ENCODE measurements around the gene HEPACAM.

The HEPACAM gene

DNA sequence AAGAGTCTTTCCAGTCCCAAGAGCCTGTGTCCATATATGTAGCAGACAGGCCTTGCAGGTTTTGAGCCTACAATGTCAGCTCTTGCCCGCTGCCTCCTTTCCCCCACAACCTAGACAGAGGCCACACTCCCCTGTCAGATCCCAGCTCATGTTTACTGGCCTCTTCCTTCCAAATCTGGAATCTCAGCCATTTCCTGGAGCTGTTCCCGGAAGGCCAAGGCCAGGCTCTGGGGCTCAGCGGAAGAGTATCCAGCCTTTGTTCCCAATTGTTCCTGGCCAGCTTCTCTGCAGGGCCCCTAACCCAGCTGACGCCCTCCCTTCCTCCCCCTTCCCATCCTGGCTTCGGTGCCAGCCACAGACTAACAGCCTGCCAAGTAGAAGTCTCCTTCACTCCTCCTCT lies 37.1 kb downstream of the HEPACAM start:
- TF ChIP-seq, protein P1, sequence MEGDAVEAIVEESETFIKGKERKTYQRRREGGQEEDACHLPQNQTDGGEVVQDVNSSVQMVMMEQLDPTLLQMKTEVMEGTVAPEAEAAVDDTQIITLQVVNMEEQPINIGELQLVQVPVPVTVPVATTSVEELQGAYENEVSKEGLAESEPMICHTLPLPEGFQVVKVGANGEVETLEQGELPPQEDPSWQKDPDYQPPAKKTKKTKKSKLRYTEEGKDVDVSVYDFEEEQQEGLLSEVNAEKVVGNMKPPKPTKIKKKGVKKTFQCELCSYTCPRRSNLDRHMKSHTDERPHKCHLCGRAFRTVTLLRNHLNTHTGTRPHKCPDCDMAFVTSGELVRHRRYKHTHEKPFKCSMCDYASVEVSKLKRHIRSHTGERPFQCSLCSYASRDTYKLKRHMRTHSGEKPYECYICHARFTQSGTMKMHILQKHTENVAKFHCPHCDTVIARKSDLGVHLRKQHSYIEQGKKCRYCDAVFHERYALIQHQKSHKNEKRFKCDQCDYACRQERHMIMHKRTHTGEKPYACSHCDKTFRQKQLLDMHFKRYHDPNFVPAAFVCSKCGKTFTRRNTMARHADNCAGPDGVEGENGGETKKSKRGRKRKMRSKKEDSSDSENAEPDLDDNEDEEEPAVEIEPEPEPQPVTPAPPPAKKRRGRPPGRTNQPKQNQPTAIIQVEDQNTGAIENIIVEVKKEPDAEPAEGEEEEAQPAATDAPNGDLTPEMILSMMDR (conservative IDR thresholded peaks at IDR 0.05) = no peak
- no peak overlapping the region for H3K27ac ChIP-seq

DNA sequence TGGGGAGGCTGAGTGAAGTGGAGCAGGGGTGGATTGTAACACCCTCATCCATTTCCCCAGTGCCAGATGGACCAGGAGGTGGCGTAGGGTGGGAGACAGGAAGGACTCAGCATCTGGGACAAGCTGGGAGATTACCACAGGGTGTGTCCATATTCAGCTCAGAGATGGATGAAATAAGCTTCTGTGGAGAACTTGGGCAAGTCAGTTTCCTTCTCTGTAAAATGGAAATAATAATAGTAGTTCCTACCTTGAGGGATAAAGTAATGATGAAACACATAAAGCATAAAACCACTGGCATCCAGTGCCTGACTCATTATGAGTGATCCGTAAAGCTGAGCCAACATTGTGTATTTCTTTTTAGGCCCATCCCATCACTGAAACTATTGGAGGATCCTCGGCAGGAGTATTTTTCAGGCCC lies 37.6 kb downstream of the HEPACAM start:
- TF ChIP-seq, protein P1 (conservative IDR thresholded peaks at IDR 0.05) = no peak
- H3K27ac ChIP-seq = no peak overlapping the region

DNA sequence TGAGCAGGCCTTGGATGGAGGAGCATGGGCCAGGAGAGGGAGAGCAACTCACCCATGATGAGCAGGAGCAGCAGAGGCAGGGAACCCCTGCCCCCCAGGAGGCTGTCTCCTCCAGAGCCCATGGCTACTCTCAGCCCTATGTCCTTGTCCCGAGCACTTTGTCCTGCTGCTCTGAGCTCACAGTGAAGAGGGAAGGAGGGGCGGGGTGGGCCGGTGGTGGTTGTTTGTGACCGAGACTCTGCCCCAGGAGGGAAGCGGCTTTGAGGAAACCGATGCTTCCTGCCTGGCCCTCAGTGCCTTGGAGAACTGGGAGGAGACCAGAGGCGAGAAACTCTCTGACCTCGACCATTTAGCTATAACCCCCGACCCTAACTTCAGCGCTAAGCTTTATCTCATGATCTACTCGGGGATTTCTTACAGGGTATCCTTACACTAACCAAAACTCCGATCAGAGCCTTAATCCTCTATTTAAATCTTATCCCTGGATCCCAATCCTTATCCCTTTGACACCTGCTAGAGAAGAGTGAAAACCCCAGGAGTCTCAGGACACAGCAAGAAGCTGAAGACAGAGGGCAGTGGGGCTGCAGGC lies 38.1 kb downstream of the HEPACAM start, which contains the start of gene ROBO4:
TSS of gene ROBO4 (minus strand) at position 192 of the 589 bp plus-strand sequence. CDS start at position 122, 70 bp downstream.
- no peak within 1 kb of the TSS for H3K27ac ChIP-seq

DNA sequence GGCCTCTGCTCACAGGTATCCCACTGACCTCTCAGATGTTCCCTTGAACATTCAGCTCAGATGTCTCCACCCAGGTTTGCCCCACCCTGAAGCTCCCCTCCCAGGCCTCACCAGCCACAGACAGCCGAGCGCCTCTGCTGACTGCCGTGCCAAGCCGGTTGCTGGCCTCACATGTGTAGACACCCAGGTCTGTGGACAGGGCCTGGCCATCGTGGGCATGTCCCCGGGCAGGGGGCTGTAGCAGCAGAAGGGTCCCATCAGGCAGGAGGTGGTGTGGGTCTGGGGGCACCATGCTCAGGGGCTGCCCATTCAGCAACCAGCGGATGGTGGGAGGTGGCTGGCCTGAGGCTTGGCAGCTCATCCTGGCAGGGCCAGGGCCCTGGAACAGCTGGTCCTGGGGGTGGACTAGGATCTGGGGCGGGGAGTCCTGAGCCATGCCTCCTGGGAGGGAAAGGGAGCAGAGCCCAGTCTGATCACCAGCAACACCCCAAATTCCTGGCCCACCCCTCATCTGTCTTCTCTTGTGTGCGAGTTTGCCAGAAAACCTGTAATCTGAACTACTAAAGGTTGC lies 38.9 kb downstream of the HEPACAM start:
- H3K27ac ChIP-seq = no peak overlapping the region

More for the DNA sequence above, 38.1 kb downstream of the HEPACAM start, which contains the start of gene ROBO4:
- TF ChIP-seq, protein P1 (conservative IDR thresholded peaks at IDR 0.05) = no peak

DNA sequence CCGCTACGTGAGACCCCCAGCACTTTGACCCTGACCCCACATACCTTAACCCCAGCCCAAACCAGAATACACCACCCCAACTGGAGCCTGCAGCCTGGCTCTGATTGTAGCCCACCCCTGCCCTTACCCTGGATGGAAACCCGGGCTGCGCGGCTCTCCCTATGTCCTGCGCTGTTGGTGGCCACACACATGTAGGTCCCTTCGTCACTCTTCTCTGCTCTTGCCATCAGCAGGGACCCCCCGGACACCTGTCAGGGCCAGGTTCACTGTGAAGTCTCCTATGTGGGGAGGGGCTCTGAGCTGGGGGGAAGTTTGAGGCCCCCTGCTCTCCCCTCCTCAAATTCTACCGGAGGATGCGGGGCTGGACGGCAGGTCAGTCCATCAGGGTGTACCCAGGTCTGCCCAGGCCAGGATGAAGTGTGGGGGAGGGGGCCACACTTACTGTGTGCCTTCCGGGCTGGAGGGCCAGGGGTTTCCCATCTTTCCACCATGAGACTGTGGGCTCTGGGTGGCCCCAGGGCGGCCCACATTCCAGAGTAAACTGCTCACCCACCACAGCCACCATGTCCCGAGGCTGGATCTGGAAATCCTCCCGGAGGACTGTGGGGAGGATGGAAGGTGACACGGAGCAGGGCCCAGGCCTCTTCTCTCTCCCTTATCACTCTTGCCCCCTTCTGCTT lies 39.6 kb downstream of the HEPACAM start:
- H3K27ac ChIP-seq = no peak overlapping the region
- TF ChIP-seq, protein P1 (conservative IDR thresholded peaks at IDR 0.05) = no peak

More for the DNA sequence above, 38.9 kb downstream of the HEPACAM start:
- TF ChIP-seq, protein P1 (conservative IDR thresholded peaks at IDR 0.05) = no peak

DNA sequence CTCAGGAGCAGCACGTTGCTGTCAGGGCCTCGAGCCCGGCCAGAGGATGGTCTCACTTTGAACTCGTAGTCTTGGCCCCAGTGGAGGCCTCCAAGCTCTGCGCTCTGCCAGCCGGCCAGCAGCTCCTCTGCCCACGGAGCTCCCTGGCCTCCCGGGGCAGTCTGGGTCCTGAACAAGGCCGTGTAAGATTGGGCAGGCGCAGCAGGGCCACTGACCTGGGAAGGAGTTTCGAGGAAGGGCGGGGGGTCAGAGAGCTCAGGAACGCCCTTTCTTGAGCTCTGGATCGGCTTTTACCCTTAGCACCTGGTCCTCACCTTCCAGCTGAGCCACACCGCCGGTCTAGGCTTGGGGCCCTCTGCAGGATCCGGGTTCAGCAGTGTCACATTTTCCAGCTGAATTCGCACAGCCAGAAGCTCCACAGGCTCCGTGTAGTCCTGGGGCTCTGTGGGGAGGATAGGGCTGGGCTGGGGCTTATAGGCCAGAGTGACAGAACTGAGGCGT lies 40.3 kb downstream of the HEPACAM start:
- H3K27ac ChIP-seq = no peak overlapping the region
- TF ChIP-seq, protein P1 (conservative IDR thresholded peaks at IDR 0.05) = no peak
